Measurements from ENCODE around the gene SLCO4C1.

- TF ChIP-seq CTCF (IDR thresholded peaks at IDR 0.05 in 4 of 5, conservative IDR thresholded peaks at IDR 0.05 in 1 of 5) (no peak), POLR2A (IDR thresholded peaks at IDR 0.05) (no peak)
Observed at GRCh38 chr5:102312586-102313370, 16.7 kb upstream of the SLCO4C1 start.
